GM21447 (cell line): ENCODE measurements around the gene TRIM37.
A peak's percentile ranks its signal among the peaks of the same experiment; 100 is the strongest.
"Not testable (repeated sequence)": the region's sequence is repeated elsewhere in the genome, so short reads cannot be mapped to it uniquely, and the experiment has no call there.

Experiments used
- ATAC-seq: cut with Tn5 transposase; IDR thresholded peaks from one replicate; pipeline ENCODE4 v1.9.1; 2021; ENCODE audit not compliant: unreplicated experiment

The TRIM37 gene

GRCh38 chr17:59115474-59115873, 8.8 kb upstream of the TRIM37 start:
- no peak for ATAC-seq

- no peak for ATAC-seq
Observed at GRCh38 chr17:59111539-59111938, 4.9 kb upstream of the TRIM37 start.

- ATAC-seq, result no peak
Observed at GRCh38 chr17:59110973-59111372, 4.3 kb upstream of the TRIM37 start.

GRCh38 chr17:59108400-59109102, 1.9 kb upstream of the TRIM37 start:
- ATAC-seq, result no peak

GRCh38 chr17:59107306-59107670, 608 bp upstream of the TRIM37 start:
- ATAC-seq, result no peak

GRCh38 chr17:59105852-59106462, 723 bp downstream of the TRIM37 start:
- peak; percentile 31 for ATAC-seq

GRCh38 chr17:59101178-59101577, 5.5 kb downstream of the TRIM37 start:
- no peak for ATAC-seq

GRCh38 chr17:59097876-59098275, 8.8 kb downstream of the TRIM37 start:
- no peak for ATAC-seq

GRCh38 chr17:59094861-59095530, 11.7 kb downstream of the TRIM37 start:
- ATAC-seq, result no peak

GRCh38 chr17:59093702-59094231, 12.9 kb downstream of the TRIM37 start:
- no peak for ATAC-seq

GRCh38 chr17:59093145-59093701, 13.5 kb downstream of the TRIM37 start:
- no peak for ATAC-seq

- ATAC-seq, result not testable (repeated sequence)
Observed at GRCh38 chr17:59090593-59090992, 16.1 kb downstream of the TRIM37 start.

- ATAC-seq, result no peak
Observed at GRCh38 chr17:59084154-59084553, 22.5 kb downstream of the TRIM37 start.

GRCh38 chr17:59074494-59074893, 32.2 kb downstream of the TRIM37 start:
- ATAC-seq, result no peak

- no peak for ATAC-seq
Observed at GRCh38 chr17:59073972-59074371, 32.7 kb downstream of the TRIM37 start.

GRCh38 chr17:59069856-59070255, 36.8 kb downstream of the TRIM37 start:
- ATAC-seq, result no peak

- no peak for ATAC-seq
Observed at GRCh38 chr17:59067756-59068155, 38.9 kb downstream of the TRIM37 start.

GRCh38 chr17:59067340-59067739, 39.3 kb downstream of the TRIM37 start:
- ATAC-seq, result no peak

GRCh38 chr17:59062509-59062908, 44.2 kb downstream of the TRIM37 start:
- ATAC-seq, result no peak

- ATAC-seq, result no peak
Observed at GRCh38 chr17:59056857-59057256, 49.8 kb downstream of the TRIM37 start.

- no peak for ATAC-seq
Observed at GRCh38 chr17:59049798-59050197, 56.9 kb downstream of the TRIM37 start.

- no peak for ATAC-seq
Observed at GRCh38 chr17:59047616-59048015, 59.1 kb downstream of the TRIM37 start.
